ENCODE measurements around the gene SAPCD2. TPM values are rescaled to one million over a fixed set of nuclear protein-coding genes. Genes with fewer than 3 reads are reported as not detected.
"Not testable (repeated sequence)": the region's sequence is repeated elsewhere in the genome, so short reads cannot be mapped to it uniquely, and the experiment has no call there.

The SAPCD2 gene
- total RNA-seq, 2 experiments from 2014 or later = 56.8 to 57.0 TPM

GRCh38 chr9:137068539-137069507 lies 1.5 kb downstream of the SAPCD2 start:
- no peaks in the 10 kb centered on the region for H3K9me3 Mint-ChIP-seq (ENCODE audit: insufficient read depth)
- POLR2A ChIA-PET = interaction anchor here (0.6 to 4.7 kb wide), 7 partner anchors 9 to 172 kb away, joined by 3 to 49 read pairs (median 6); partner anchors contain the start of genes ANAPC2, MAN1B1, SSNA1 and TUBB4B
- peak overlapping the region; percentile 70 for H3K4me3 Mint-ChIP-seq
- no peak overlapping the region for H3K27ac Mint-ChIP-seq
- H3K4me1 Mint-ChIP-seq (ENCODE audit: low read depth) = peaks cover 31% of the 10 kb centered on the region
- no peak for DNase-seq
- ATAC-seq = no peak
- CTCF ChIA-PET = interaction anchor here (0.8 to 6.2 kb wide), 33 partner anchors 8 to 285 kb away, joined by 3 to 78 read pairs (median 6); partner anchors contain the start of genes ABCA2, AJM1, ANAPC2 and MAN1B1
- peaks cover 10% of the 10 kb centered on the region for H3K36me3 Mint-ChIP-seq (ENCODE audit: low read depth)
- no peaks in the 10 kb centered on the region for H3K27me3 Mint-ChIP-seq (ENCODE audit: low read depth)

DNA sequence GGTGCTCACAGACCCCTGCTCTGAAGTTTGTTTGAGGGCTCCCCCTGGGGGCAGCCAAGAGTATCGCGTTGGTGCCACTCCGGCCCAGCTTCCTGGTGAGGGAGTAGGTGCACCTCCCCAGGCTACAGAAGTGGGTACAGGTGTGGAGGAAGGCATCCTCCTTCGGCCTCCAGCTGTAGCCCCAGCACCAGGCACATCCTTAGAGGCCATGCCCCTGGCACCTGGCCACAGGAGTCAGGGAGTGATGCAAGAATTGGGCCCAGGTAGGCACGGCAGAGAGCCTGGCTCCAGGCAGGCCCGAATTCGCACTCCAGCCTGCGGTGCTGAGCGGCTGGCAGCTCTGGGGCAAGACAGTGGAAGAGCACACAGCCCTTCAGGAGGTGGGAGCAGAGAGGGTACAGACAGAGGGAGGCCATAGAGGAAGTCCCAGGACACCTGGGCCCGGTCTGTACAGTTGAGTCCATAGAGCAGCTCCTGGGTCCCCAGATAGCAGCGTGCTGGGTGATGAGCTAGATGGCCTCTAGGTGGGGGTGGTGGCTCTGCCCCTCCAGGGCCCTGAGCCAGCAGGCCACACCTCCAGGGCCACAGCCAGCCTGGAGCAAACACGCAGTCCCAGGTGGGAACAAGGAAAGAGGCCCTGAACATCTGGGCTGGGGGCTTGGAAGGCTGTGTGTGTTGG lies 2.4 kb downstream of the SAPCD2 start:
- peak; percentile 93 for DNase-seq
- ChIA-PET CTCF (interaction anchor here (0.7 to 6.2 kb wide), 34 partner anchors 9 to 277 kb away, joined by 3 to 78 read pairs (median 5); partner anchors contain the start of genes ABCA2, AJM1, ANAPC2 and MAN1B1), POLR2A (interaction anchor here (0.9 to 4.7 kb wide), 3 partner anchors 19 to 173 kb away, joined by 4 to 49 read pairs (median 4); partner anchors contain the start of genes MAN1B1 and TUBB4B)
- Mint-ChIP-seq H3K9me3 (ENCODE audit: insufficient read depth) (no peaks in the 10 kb centered on the region), H3K27me3 (ENCODE audit: low read depth) (no peaks in the 10 kb centered on the region), H3K36me3 (ENCODE audit: low read depth) (peaks cover 10% of the 10 kb centered on the region), H3K4me1 (ENCODE audit: low read depth) (peaks cover 31% of the 10 kb centered on the region), H3K4me3 (peak overlapping the region; percentile 70), H3K27ac (peak overlapping the region; percentile 81)
- ATAC-seq = peak; percentile 60

- DNase-seq = no peak
- Mint-ChIP-seq H3K27ac (no peak overlapping the region), H3K4me3 (no peak overlapping the region), H3K4me1 (ENCODE audit: low read depth) (peaks cover 24% of the 10 kb centered on the region), H3K27me3 (ENCODE audit: low read depth) (no peaks in the 10 kb centered on the region), H3K9me3 (ENCODE audit: insufficient read depth) (no peaks in the 10 kb centered on the region), H3K36me3 (ENCODE audit: low read depth) (peaks cover 10% of the 10 kb centered on the region)
- ATAC-seq = no peak
- ChIA-PET POLR2A (no interaction called here), CTCF (interaction anchor here (0.6 to 6.2 kb wide), 11 partner anchors 9 to 224 kb away, joined by 3 to 78 read pairs (median 27); partner anchors contain the start of genes ABCA2, AJM1, MAN1B1 and NPDC1)
Observed at GRCh38 chr9:137066096-137066861, 4.1 kb downstream of the SAPCD2 start.

GRCh38 chr9:137065336-137065967 lies 4.9 kb downstream of the SAPCD2 start:
- DNase-seq = no peak
- ChIA-PET CTCF (interaction anchor here (1.5 to 6.2 kb wide), 4 partner anchors 17 to 223 kb away, joined by 3 to 78 read pairs (median 12); partner anchors contain the start of genes AJM1, DPP7 and NPDC1), POLR2A (interaction anchor here (1.3 kb wide), 1 partner anchor 22 kb away, joined by 5 read pairs; the partner anchor contains the start of gene MAN1B1)
- H3K4me1 Mint-ChIP-seq (ENCODE audit: low read depth) = peaks cover 16% of the 10 kb centered on the region
- H3K27me3 Mint-ChIP-seq (ENCODE audit: low read depth) = no peaks in the 10 kb centered on the region
- no peaks in the 10 kb centered on the region for H3K9me3 Mint-ChIP-seq (ENCODE audit: insufficient read depth)
- ATAC-seq = no peak
- H3K27ac Mint-ChIP-seq = no peak overlapping the region
- peaks cover 10% of the 10 kb centered on the region for H3K36me3 Mint-ChIP-seq (ENCODE audit: low read depth)
- H3K4me3 Mint-ChIP-seq = no peak overlapping the region

DNA sequence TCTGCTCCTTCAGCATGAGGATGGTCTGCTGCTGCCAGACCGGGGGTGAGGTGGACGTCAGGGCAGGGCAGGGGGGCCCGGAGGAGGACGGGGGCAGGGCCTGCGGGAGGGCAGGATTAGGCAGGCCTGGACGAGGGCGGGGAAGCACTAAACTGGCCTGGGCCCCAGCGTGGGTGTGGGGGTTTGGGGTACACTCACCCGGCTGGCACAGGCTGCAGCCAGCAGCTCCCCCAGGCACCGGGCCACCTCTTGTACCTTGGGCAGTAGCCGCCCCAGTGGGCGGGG lies 5.5 kb downstream of the SAPCD2 start:
- DNase-seq (no peak), ATAC-seq (no peak)
- Mint-ChIP-seq H3K4me3 (no peak overlapping the region), H3K27me3 (ENCODE audit: low read depth) (no peaks in the 10 kb centered on the region), H3K4me1 (ENCODE audit: low read depth) (peaks cover 16% of the 10 kb centered on the region), H3K36me3 (ENCODE audit: low read depth) (peaks cover 10% of the 10 kb centered on the region), H3K27ac (no peak overlapping the region), H3K9me3 (ENCODE audit: insufficient read depth) (no peaks in the 10 kb centered on the region)
- CTCF ChIA-PET = interaction anchor here (0.9 to 6.2 kb wide), 7 partner anchors 9 to 161 kb away, joined by 3 to 78 read pairs (median 4); partner anchors contain the start of genes DPP7 and NPDC1
- POLR2A ChIA-PET = interaction anchor here (1.3 kb wide), 1 partner anchor 22 kb away, joined by 5 read pairs; the partner anchor contains the start of gene MAN1B1

DNA sequence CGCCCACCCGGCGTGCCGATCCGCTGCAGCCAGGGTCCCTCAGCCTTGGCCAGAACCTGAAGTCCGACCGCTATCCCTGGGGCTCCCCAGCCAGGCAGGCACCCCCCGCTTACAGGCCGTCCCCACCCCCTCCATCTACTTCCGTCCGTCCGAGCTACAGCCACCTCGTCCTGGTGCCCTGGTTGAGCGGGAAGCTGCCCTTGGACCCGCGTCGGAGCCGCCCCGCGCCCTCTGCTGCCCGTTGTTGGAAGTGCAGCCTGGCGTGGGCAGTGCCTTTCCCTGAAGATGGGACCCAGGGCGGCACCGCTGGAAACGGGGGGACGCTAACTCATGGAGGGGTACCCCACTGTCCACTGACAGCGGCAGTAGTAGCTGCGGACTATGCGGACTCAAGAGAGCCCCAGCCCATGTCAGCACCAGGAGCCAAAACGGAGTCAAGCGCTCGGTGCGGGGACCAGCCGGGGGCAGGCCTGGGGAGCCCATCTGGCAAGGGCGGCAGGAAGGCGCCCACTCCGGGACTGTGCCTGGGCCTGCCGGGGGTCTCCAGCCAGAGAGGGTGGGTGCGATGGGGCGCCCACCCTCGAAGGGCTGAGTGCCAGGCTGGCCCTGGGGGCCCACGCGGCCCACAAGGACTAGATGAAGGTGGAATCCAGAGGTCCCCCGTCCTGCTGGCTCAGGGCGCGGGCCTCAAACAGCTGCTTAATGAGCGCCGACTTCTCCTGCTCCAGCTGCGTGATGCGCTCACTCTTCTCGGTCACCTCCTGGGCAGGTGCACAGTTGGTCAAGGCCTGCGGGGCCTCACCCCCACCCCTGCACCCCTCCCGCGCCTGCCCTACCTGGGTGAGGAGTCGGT lies 6.1 kb downstream of the SAPCD2 start:
- Mint-ChIP-seq H3K4me3 (no peak overlapping the region), H3K27ac (no peak overlapping the region), H3K36me3 (ENCODE audit: low read depth) (peaks cover 10% of the 10 kb centered on the region), H3K27me3 (ENCODE audit: low read depth) (no peaks in the 10 kb centered on the region), H3K9me3 (ENCODE audit: insufficient read depth) (no peaks in the 10 kb centered on the region), H3K4me1 (ENCODE audit: low read depth) (peaks cover 16% of the 10 kb centered on the region)
- ChIA-PET CTCF (interaction anchor here (0.8 to 2.5 kb wide), 11 partner anchors 9 to 162 kb away, joined by 3 to 18 read pairs (median 4); partner anchors contain the start of genes DPP7, NPDC1 and UAP1L1), POLR2A (interaction anchor here (1.3 kb wide), 1 partner anchor 23 kb away, joined by 5 read pairs; the partner anchor contains the start of gene MAN1B1)
- ATAC-seq (no peak), DNase-seq (peak; percentile 63)

DNA sequence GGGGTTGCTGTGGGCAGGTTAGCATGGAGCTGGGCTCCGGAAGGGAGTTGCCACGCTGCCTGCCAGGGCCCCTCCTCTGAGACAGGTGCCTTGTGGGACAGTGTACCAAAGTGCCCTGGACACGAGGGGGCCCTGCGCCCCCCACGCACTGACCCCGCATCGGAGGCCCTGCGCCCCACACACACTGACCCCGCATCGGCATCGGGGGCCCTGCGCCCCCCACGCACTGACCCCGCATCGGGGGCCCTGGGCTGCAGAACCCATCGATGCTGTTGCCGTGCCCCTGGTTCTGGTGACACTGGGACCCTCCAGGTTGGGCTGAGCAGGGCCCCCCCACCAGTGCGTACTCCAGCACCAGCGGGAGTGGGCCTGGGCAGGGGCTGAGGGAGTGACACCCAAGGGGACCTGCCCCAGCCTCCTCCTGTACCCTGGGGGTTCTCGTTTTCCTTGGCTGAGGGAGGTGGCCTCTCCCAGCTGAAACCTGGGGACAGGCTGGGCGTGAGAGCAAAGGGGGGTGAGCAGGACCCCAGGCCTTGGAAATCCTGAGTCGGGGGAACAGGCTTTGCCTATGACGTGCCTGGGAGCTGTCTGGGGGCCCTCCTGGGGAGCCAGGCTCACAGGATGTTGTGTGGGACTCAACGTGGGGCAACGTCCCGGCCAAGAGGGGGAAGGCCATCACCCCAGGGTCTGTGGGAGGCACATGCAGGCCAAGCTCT lies 6.9 kb downstream of the SAPCD2 start:
- peaks cover 11% of the 10 kb centered on the region for H3K4me1 Mint-ChIP-seq (ENCODE audit: low read depth)
- CTCF ChIA-PET = interaction anchor here (0.8 to 2.5 kb wide), 9 partner anchors 8 to 161 kb away, joined by 3 to 18 read pairs (median 5); partner anchors contain the start of genes NPDC1 and UAP1L1

DNA sequence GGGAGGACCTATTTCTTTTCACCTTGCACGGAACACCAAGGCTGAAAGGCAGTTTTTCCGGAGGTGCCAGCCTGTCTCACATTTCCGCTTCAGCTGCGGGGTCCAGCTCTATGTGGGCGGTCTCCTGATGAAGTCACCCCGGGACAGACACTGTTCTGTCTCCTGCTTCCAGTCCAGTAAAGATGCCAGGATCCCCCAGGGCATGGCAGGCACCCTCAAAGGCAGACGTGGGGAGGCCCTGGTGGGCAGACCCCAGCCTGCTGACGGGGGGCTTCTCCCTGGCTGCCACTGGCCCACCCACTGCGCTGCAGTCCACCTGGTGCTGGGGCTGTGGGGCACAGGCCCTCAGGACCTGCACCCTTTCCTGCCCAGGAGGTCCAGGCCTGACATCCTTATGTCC lies 7.6 kb downstream of the SAPCD2 start:
- H3K9me3 Mint-ChIP-seq (ENCODE audit: insufficient read depth); H3K4me3 Mint-ChIP-seq; H3K4me1 Mint-ChIP-seq (ENCODE audit: low read depth); POLR2A ChIA-PET; H3K27ac Mint-ChIP-seq; DNase-seq; ATAC-seq; H3K36me3 Mint-ChIP-seq (ENCODE audit: low read depth); H3K27me3 Mint-ChIP-seq (ENCODE audit: low read depth): not testable (repeated sequence)
- CTCF ChIA-PET = interaction anchor here (2.0 to 2.2 kb wide), 2 partner anchors 16 to 37 kb away, joined by 5 to 18 read pairs; partner anchors contain the start of gene NPDC1

More for the DNA sequence above, 6.9 kb downstream of the SAPCD2 start:
- DNase-seq = no peak
- ATAC-seq = no peak
- peaks cover 10% of the 10 kb centered on the region for H3K36me3 Mint-ChIP-seq (ENCODE audit: low read depth)
- H3K4me3 Mint-ChIP-seq = no peak overlapping the region
- POLR2A ChIA-PET = no interaction called here
- H3K27me3 Mint-ChIP-seq (ENCODE audit: low read depth) = no peaks in the 10 kb centered on the region
- no peak overlapping the region for H3K27ac Mint-ChIP-seq
- H3K9me3 Mint-ChIP-seq (ENCODE audit: insufficient read depth) = no peaks in the 10 kb centered on the region

DNA sequence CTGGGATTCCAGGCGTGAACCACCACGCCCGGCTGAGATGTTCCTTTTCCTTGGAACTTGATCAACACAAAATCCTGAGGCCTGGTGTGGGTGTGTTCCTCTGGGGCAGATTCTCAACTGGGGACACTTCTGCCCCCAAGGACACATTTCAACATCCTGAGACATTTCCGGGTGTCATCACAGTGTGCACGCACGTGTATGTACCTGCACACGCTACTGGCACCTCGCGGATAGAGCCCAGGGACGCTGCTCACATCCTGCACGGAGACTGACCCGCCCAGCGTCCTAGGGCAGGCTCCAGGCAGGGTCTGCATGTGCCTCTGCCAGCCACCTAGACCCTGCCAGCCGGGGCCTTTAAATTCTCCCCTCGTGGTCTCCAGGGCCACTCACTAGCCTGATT lies 8.0 kb downstream of the SAPCD2 start:
- no peaks in the 10 kb centered on the region for H3K27me3 Mint-ChIP-seq (ENCODE audit: low read depth)

More for the DNA sequence above, 8.0 kb downstream of the SAPCD2 start:
- CTCF ChIA-PET = interaction anchor here (2.0 to 2.2 kb wide), 2 partner anchors 16 to 37 kb away, joined by 5 to 18 read pairs; partner anchors contain the start of gene NPDC1
- peaks cover 3% of the 10 kb centered on the region for H3K4me1 Mint-ChIP-seq (ENCODE audit: low read depth)
- ATAC-seq (no peak), DNase-seq (no peak)
- no peaks in the 10 kb centered on the region for H3K9me3 Mint-ChIP-seq (ENCODE audit: insufficient read depth)
- POLR2A ChIA-PET = no interaction called here
- H3K27ac Mint-ChIP-seq = no peak overlapping the region
- peaks cover 6% of the 10 kb centered on the region for H3K36me3 Mint-ChIP-seq (ENCODE audit: low read depth)
- H3K4me3 Mint-ChIP-seq = no peak overlapping the region
